NCI-H460 (cell line): ENCODE measurements around the gene TEX26. TPM values are rescaled to one million over a fixed set of nuclear protein-coding genes. Genes with fewer than 3 reads are reported as not detected.
"Not testable (repeated sequence)": the region's sequence is repeated elsewhere in the genome, so short reads cannot be mapped to it uniquely, and the experiment has no call there.

Experiments
- DNase-seq: peaks from one replicate; pipeline ENCODE4 v3.0.0-alpha.2; 2016; ENCODE audit warnings: low read depth; ENCODE audit errors: extremely low read depth
- total RNA-seq: library from RNA; depleted of rRNA; stranded (reverse); fragments of >200 nt; shearing (Covaris generic); gene quantifications from 2 replicates; pipeline ENCODE4 v1.2.3, GENCODE V29; 2014

The TEX26 gene
- total RNA-seq, 1 experiment from 2014 or later: not detected

GRCh38 chr13:30918662-30919405 lies 13.6 kb upstream of the TEX26 start:
- DNase-seq: no peak

- no peak for DNase-seq
These were observed 12.1 kb upstream of the TEX26 start for GRCh38 chr13:30920162-30920909.

GRCh38 chr13:30923418-30923817 lies 9.0 kb upstream of the TEX26 start:
- DNase-seq: no peak

- no peak for DNase-seq
These were observed 7.7 kb upstream of the TEX26 start for GRCh38 chr13:30924721-30925120.

DNA sequence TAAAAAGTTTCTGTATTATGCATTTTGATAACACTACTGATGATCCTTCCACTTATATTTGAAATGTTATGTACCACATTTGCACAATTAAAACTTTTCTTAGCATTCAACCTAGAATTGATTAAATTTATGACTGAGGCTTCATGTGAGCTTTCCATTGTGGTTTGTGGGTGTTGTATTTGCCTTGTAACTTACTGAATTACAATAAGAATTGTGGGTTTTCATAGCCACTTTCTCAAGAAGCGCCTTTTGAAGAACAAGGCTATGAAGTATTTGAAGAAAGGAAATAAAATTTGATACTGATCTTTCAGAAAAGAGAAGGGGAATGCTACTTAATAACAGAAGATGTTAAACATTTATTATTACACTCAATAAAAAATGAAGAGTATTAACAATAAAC lies 7.0 kb upstream of the TEX26 start:
- DNase-seq: no peak

GRCh38 chr13:30926781-30927180 lies 5.7 kb upstream of the TEX26 start:
- DNase-seq: no peak

GRCh38 chr13:30927188-30927587 lies 5.3 kb upstream of the TEX26 start:
- not testable (repeated sequence) for DNase-seq

DNA sequence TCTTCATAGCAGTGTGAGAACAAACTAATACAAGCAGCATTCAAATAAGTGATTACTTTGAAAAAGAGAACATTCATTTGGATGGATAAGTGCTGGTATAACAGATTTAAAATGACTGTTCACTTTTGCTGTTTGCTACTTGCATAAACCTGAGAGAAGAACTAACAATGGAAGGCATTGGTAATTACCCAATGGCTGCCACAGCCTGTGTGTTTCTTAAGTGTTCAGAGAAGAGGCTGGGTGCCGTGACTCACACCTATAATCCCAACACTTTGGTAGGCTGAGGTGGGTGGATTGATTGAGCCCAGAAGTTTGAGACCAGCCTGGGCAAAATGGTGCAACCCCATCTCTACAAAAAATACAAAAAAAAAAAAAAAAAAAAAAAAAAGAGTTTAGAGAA lies 4.9 kb upstream of the TEX26 start:
- no peak for DNase-seq

- no peak for DNase-seq
These were observed 3.5 kb upstream of the TEX26 start for GRCh38 chr13:30928978-30929377.

DNA sequence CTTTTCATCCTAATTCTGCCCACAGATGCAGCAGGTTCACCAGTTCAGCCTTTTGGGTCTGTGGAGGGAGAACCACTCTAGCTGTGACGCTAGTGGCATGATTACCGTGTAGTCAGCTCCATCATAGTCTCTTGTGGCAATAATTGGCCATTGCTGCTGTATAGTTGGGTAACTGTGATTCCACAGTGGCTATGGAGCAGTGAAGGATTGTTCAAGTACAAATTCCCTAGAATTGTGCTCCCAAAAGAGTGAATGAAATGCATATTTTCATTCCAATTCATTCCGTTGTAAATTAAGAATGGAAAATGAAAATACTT lies 856 bp downstream of the TEX26 start:
- no peak for DNase-seq

DNA sequence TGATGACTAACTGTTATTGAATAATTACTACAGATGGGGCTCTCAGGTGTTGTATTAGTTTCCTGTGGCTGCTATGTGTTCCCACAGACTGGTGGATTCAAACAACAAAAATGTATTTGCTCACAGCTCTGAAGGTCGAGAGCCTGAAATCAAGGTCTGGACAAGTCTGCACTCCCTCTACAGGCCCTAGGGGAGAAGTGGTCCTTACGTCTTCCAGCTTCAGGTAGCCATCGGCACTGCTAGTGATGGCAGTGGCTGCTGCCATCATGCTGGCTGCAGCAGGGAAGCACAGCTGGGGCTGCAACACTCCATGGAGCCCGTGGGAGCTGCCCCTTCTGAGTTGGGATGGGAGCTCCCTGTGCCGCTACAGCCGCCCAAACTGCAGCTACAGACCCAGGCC lies 1.9 kb downstream of the TEX26 start:
- no peak for DNase-seq

GRCh38 chr13:30934803-30935202 lies 2.3 kb downstream of the TEX26 start:
- DNase-seq: no peak

GRCh38 chr13:30936971-30937370 lies 4.5 kb downstream of the TEX26 start:
- DNase-seq: no peak

- no peak for DNase-seq
These were observed 11.4 kb downstream of the TEX26 start for GRCh38 chr13:30943881-30944280.

DNA sequence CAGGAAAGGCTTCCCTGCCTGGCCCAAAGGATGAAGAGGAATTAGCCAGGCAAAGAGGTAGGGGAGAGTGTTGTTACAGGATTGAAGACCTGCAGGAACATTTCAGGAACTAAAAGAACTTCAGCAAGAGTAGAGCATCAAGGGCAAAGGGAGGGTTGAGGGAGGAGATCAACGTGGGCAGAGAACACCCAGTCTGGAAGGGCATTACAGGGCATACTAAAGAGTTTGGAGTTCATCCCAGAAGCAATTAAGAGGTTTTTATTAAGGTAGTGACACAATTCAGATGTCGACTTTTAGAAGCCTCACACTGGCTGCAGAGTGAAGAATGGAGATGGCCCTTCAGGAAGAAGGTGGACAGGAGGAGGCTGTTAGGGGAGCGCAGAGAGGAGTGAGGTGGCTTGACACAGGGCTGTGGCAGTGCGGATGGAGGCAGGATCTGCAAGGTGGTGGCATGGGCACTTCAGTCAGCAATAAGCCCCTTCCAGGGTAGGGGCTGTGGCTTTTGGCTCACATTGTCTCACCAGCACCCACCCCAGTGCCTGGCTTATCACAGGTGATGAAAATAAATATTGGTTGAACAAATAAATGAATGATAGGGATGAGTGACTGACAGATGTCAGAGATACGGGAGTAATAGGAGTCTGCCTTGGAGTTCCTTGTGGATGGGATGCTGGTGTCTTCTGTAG lies 24.9 kb downstream of the TEX26 start:
- DNase-seq: no peak

- DNase-seq: no peak
These were observed 27.2 kb downstream of the TEX26 start for GRCh38 chr13:30959678-30960077.

DNA sequence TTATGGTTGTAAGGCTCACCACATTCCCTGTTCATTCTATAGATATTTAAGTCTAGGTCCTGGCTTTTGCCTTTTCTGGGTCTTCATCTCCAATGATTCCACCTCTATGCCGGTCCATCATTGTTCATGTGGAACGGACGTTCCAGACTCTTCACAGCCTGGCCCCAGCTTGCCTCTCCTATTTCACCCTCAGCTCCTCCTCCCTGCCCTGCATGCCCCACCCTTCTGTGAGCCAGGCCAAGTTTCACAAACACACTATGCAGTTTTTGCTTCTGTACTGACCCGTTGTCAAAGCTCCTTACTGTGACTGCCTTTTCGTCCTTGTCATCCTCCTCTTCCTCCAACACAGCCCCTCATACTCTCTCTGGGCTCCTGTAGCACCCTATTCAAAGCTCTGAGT lies 31.3 kb downstream of the TEX26 start:
- no peak for DNase-seq

DNA sequence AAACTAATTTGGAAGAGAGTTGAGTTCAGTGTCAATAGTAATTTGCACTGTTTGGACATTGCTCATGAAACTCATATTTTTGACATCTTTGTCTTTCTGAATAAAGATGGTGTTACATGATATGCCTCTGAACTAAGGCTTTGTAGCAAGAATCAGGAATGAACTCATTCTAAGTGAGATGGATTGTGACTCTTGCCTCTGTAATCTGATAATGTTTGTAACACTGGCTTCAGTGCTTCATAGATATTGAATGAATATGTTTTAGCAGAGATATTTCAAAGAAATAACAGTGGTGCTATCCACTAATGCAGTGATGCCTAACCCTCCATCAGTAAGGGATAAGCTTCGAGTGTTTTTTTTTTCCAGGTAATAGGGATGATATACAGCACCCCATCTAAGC lies 32.9 kb downstream of the TEX26 start:
- no peak for DNase-seq

DNA sequence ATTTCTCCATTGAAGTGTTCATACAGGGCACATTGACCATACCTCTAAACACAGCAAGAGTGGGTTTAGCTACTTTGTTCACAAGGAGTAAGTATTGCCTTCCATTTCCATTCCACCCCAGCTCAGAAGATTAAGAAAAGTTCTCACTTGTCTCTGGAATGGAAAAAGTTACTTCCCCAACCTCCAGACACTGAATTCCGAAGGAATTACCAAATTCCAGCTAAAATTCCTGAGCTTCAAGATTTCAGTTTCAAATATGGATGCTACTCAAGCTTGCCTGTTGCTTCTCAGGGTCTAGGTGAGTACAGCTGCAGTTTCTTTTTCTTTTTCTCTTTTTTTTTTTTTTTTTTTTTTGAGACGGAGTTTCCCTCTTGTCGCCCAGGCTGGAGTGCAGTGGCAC lies 33.6 kb downstream of the TEX26 start:
- no peak for DNase-seq

DNA sequence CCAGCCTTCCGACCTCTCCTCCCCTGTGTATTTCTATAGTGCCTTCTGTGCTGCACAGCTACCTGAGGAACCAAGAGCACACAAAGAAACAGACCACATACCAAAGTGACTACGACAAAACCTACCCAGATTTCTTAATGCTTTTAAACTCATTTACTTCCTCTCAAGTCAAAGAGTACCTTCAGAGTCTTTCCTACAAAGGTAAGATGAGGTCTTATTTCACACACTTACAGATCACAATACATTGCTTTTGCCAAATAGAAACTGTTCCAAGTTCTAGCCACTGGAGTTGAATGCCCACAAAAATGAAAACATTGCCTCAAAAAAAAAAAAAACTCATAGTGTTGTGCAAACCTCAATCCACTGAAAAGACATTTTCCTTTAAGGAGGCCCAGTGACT lies 36.4 kb downstream of the TEX26 start:
- no peak for DNase-seq

DNA sequence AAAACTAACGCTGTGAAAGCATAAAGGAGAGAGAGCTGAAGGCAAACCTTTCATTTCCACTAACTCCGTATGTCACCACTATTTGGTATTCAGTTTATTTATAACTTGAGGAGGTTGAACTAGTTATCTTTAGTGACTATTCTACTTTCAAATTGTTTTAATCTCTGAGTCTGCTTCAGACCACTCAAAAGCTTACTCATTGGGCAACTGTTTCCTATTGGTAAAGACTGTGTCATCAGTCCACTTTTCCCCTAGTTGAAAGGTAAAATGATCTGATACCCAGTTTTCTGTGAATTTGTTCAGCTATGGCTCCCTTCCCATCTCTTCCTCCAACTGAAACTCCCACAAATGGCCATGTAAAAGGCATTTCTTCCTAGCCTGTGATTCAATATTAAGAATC lies 39.1 kb downstream of the TEX26 start:
- no peak for DNase-seq

DNA sequence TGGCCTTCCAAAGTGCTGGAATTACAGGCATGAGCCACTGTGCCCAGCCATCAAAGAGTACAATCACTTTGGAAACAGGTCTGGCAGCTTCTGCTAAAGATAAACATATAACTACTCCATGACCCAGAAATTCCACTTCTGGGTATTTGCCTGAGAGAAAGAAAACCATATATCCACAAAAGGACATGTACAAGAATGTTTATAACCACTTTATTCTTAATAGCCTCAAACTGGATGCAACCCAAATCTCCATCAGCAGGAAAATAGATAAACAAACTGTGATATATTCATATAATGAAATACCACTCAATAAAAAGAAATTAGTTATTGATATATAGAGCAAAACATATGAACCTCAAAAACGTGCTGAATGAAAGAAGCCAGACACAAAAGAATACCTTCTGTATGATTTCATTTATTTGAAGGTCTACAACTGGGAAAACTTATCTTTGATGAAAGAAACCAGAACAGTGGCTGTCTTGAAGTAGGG lies 40.5 kb downstream of the TEX26 start:
- DNase-seq: no peak
